Endothelial cell (in vitro differentiated cells): ENCODE results near the gene ADAMTSL1. TPM values are rescaled to one million over a fixed set of nuclear protein-coding genes. Genes with fewer than 3 reads are reported as not detected.

Source experiments
- DNase-seq: peaks from one replicate; pipeline ENCODE4 v3.0.0; 2021; ENCODE audit warnings: low spot score
- H3K27ac Mint-ChIP-seq: one replicate; pipeline ENCODE4 v1.8.0; 2021; ENCODE audit warnings: mixed read lengths, inconsistent platforms; ENCODE audit not compliant: unreplicated experiment
- H3K27me3 Mint-ChIP-seq: one replicate; pipeline ENCODE4 v1.8.0; 2021; ENCODE audit warnings: mild to moderate bottlenecking, moderate library complexity, mixed read lengths, inconsistent platforms; ENCODE audit not compliant: unreplicated experiment
- H3K36me3 Mint-ChIP-seq: one replicate; pipeline ENCODE4 v1.8.0; 2021; ENCODE audit warnings: mild to moderate bottlenecking, low read depth, mixed read lengths, inconsistent platforms; ENCODE audit not compliant: unreplicated experiment
- H3K4me1 Mint-ChIP-seq: one replicate; pipeline ENCODE4 v1.8.0; 2021; ENCODE audit warnings: mild to moderate bottlenecking, mixed read lengths, inconsistent platforms; ENCODE audit not compliant: unreplicated experiment
- H3K4me3 Mint-ChIP-seq: one replicate; pipeline ENCODE4 v1.8.0; 2021; ENCODE audit warnings: mild to moderate bottlenecking, mixed read lengths, inconsistent platforms; ENCODE audit not compliant: unreplicated experiment
- H3K9me3 Mint-ChIP-seq: one replicate; pipeline ENCODE4 v1.8.0; 2021; ENCODE audit warnings: mixed read lengths, inconsistent platforms; ENCODE audit not compliant: unreplicated experiment
- total RNA-seq: library from RNA; stranded (reverse); fragmentation: NEBNext Ultra II Directional; extraction: Animal tissue kit (Norgen Biotek cat#: 25700); gene quantifications from one replicate; pipeline ENCODE4 v1.2.1, GENCODE V29; 2021; ENCODE audit not compliant: unreplicated experiment
- TF ChIP-seq, protein P1 (sequence below): fragments of 200-600 bp; sonication (generic); IDR thresholded peaks from one replicate; pipeline ENCODE4 v1.5.0; 2021; ENCODE audit warnings: antibody characterized with exemption; ENCODE audit not compliant: unreplicated experiment

Gene ADAMTSL1
- total RNA-seq, 1 donor from 2014 or later, result 18.2 TPM

DNA sequence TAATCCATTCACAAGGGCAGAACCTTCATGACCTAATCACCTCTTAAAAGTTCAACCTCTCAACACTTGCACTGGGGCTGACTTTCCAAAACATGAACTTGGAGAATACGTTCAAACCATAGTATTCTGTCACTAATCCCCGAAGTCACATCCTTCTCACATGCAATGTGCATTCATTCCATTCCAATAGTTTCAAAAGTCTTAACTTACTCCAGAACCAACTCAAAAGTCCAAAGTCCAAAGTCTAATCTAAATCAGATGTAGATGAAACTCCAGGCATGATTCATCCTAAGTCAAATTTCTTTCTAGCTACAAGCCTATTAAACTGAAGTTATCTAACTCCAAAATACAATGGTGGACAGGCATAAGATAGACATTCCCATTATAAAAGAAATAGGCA is 21.7 kb upstream of the ADAMTSL1 start:
- no peak for DNase-seq
- H3K9me3 Mint-ChIP-seq, result no peaks in the 10 kb centered on the region
- no peaks in the 10 kb centered on the region for H3K4me1 Mint-ChIP-seq
- H3K4me3 Mint-ChIP-seq, result no peak overlapping the region
- no peak overlapping the region for H3K27ac Mint-ChIP-seq
- H3K27me3 Mint-ChIP-seq, result no peaks in the 10 kb centered on the region
- H3K36me3 Mint-ChIP-seq, result no peaks in the 10 kb centered on the region
- TF ChIP-seq, protein P1, sequence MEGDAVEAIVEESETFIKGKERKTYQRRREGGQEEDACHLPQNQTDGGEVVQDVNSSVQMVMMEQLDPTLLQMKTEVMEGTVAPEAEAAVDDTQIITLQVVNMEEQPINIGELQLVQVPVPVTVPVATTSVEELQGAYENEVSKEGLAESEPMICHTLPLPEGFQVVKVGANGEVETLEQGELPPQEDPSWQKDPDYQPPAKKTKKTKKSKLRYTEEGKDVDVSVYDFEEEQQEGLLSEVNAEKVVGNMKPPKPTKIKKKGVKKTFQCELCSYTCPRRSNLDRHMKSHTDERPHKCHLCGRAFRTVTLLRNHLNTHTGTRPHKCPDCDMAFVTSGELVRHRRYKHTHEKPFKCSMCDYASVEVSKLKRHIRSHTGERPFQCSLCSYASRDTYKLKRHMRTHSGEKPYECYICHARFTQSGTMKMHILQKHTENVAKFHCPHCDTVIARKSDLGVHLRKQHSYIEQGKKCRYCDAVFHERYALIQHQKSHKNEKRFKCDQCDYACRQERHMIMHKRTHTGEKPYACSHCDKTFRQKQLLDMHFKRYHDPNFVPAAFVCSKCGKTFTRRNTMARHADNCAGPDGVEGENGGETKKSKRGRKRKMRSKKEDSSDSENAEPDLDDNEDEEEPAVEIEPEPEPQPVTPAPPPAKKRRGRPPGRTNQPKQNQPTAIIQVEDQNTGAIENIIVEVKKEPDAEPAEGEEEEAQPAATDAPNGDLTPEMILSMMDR, result no peak

- Mint-ChIP-seq H3K4me1 (peaks cover 4% of the 10 kb centered on the region), H3K9me3 (no peaks in the 10 kb centered on the region), H3K27me3 (no peaks in the 10 kb centered on the region), H3K36me3 (no peaks in the 10 kb centered on the region), H3K4me3 (no peak overlapping the region), H3K27ac (no peak overlapping the region)
- TF ChIP-seq, protein P1, result no peak
- DNase-seq, result no peak
These were observed 17.2 kb upstream of the ADAMTSL1 start for GRCh38 chr9:18456624-18457237.

DNA sequence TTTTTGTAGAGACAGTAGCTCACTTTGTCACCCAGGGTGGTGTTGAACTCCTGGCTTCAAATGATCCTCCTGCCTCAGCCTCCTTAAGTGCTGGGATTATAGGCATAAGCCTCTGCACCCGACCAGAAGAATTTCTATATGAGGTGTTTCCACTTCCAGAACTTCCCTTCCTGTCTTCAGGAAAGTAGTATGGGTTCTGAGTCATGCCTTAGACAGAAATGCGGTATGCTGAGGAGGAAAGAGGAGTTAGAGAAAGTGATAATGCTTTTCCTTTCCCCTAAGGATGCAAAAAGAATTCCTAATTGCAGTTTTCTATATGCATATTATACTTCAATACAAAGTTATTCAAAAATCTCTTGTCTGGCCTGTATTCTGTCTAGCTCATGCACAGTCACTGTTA is 16.4 kb upstream of the ADAMTSL1 start:
- Mint-ChIP-seq H3K4me3 (no peak overlapping the region), H3K27me3 (no peaks in the 10 kb centered on the region), H3K36me3 (no peaks in the 10 kb centered on the region), H3K4me1 (peaks cover 5% of the 10 kb centered on the region), H3K27ac (no peak overlapping the region), H3K9me3 (no peaks in the 10 kb centered on the region)
- DNase-seq, result no peak
- TF ChIP-seq, protein P1, result no peak

- H3K36me3 Mint-ChIP-seq, result no peaks in the 10 kb centered on the region
- H3K4me3 Mint-ChIP-seq, result no peak overlapping the region
- H3K27ac Mint-ChIP-seq, result no peak overlapping the region
- DNase-seq, result no peak
- no peaks in the 10 kb centered on the region for H3K27me3 Mint-ChIP-seq
- H3K9me3 Mint-ChIP-seq, result no peaks in the 10 kb centered on the region
- H3K4me1 Mint-ChIP-seq, result peaks cover 5% of the 10 kb centered on the region
- TF ChIP-seq, protein P1, result no peak
These were observed 13.9 kb upstream of the ADAMTSL1 start for GRCh38 chr9:18459962-18460584.

GRCh38 chr9:18461496-18461895 is 12.5 kb upstream of the ADAMTSL1 start:
- Mint-ChIP-seq H3K4me1 (peaks cover 5% of the 10 kb centered on the region), H3K9me3 (no peaks in the 10 kb centered on the region), H3K36me3 (no peaks in the 10 kb centered on the region), H3K27ac (no peak overlapping the region), H3K27me3 (peaks cover 2% of the 10 kb centered on the region), H3K4me3 (no peak overlapping the region)
- TF ChIP-seq, protein P1, result no peak
- DNase-seq, result no peak
